Activated CD4-positive, alpha-beta T cell treated with anti-CD3 and anti-CD28 coated beads, Interleukin-2, amount 50 U/mL, for 48 hours (primary cell): ENCODE data around the gene CACNA1B.

Source experiments
- DNase-seq, 2 experiments: peaks; one replicate each; pipeline ENCODE4 v3.0.0-alpha.2; 2020

CACNA1B gene

GRCh38 chr9:137988051-137988450 is 110.5 kb downstream of the CACNA1B start:
- no peak for DNase-seq

GRCh38 chr9:137988701-137989100 is 111.1 kb downstream of the CACNA1B start:
- no peak for DNase-seq

- no peak for DNase-seq
Measured at GRCh38 chr9:137989156-137989555, 111.6 kb downstream of the CACNA1B start.

GRCh38 chr9:137989999-137990715 is 112.6 kb downstream of the CACNA1B start:
- DNase-seq, result no peak

GRCh38 chr9:138003485-138004190 is 126.1 kb downstream of the CACNA1B start:
- DNase-seq, result no peak

- no peak for DNase-seq
Measured at GRCh38 chr9:138006576-138007233, 129.1 kb downstream of the CACNA1B start.

- DNase-seq, result no peak
Measured at GRCh38 chr9:138007566-138007917, 130.0 kb downstream of the CACNA1B start.

- no peak for DNase-seq
Measured at GRCh38 chr9:138007918-138008841, 130.6 kb downstream of the CACNA1B start.

- DNase-seq, result no peak
Measured at GRCh38 chr9:138009016-138009802, 131.6 kb downstream of the CACNA1B start.

GRCh38 chr9:138009803-138010690 is 132.5 kb downstream of the CACNA1B start:
- DNase-seq, result no peak

GRCh38 chr9:138010861-138011260 is 133.3 kb downstream of the CACNA1B start:
- no peak for DNase-seq

- no peak for DNase-seq
Measured at GRCh38 chr9:138011951-138012500, 134.4 kb downstream of the CACNA1B start.

GRCh38 chr9:138013273-138013672 is 135.7 kb downstream of the CACNA1B start:
- no peak for DNase-seq

- no peak for DNase-seq
Measured at GRCh38 chr9:138013836-138014562, 136.4 kb downstream of the CACNA1B start.

GRCh38 chr9:138014563-138014945 is 137.0 kb downstream of the CACNA1B start:
- DNase-seq, result no peak

GRCh38 chr9:138015021-138015829 is 137.6 kb downstream of the CACNA1B start:
- no peak for DNase-seq

GRCh38 chr9:138016406-138017187 is 139.0 kb downstream of the CACNA1B start:
- DNase-seq, result no peak

- no peak for DNase-seq
Measured at GRCh38 chr9:138017200-138017599, 139.6 kb downstream of the CACNA1B start.
